GM12878 (cell line): ENCODE data around the gene SLC16A10. TPM values are rescaled to one million over a fixed set of nuclear protein-coding genes. Genes with fewer than 3 reads are reported as not detected.
A peak's percentile ranks its signal among the peaks of the same experiment; 100 is the strongest.

Experiments
- ATAC-seq: fragments of 200-7000 bp; cut with Tn5 transposase; 3 replicates; pipeline ENCODE4 v1.9.1; 2020; ENCODE audit warnings: mild to moderate bottlenecking, moderate library complexity
- BruUV-seq: library from RNA; stranded (reverse); fragments of 400-500 nt; replicated peaks from 2 replicates; lab custom pipeline; 2021; lab: Mats Ljungman, UMichigan
- CTCF ChIA-PET: fragments of 300-600 bp; sonication (Branson Sonifier 250); formaldehyde crosslinking; extraction: SDS; loops from one replicate; lab custom pipeline; 2021; ENCODE audit warnings: inconsistent platforms; lab: Yijun Ruan, JAX
- POLR2A ChIA-PET: fragments of 350-600 bp; formaldehyde crosslinking; extraction: SDS; loops from one replicate; lab custom pipeline; 2021; ENCODE audit warnings: inconsistent platforms; lab: Charles Lee
- RAD21 ChIA-PET: fragments of 300-600 bp; sonication (Branson Sonifier 250); formaldehyde crosslinking; loops from one replicate; lab custom pipeline; 2023; ENCODE audit warnings: antibody characterized with exemption; ENCODE audit not compliant: unreplicated experiment; lab: Charles Lee
- SMC1A ChIA-PET: fragments of 300-600 bp; sonication (Branson Sonifier 250); formaldehyde crosslinking; loops from one replicate; lab custom pipeline; 2023; ENCODE audit not compliant: unreplicated experiment, uncharacterized antibody; lab: Charles Lee
- DNase-seq: peaks from one replicate; pipeline ENCODE4 v3.0.0-alpha.2; 2011; ENCODE audit warnings: low read depth, low spot score
- FAIRE-seq: peaks from 3 replicates; lab custom pipeline; 2011; peaks lifted over from hg19 to GRCh38; lab: Jason Lieb, UNC
- H2AFZ ChIP-seq: 2 replicates; pipeline ENCODE4 v1.6.0; 2011; ENCODE audit warnings: low read depth, low read length, control low read depth; ENCODE audit not compliant: control insufficient read depth
- H3K27ac ChIP-seq: 2 replicates; pipeline ENCODE4 v1.5.1; 2011; ENCODE audit warnings: control low read depth; ENCODE audit not compliant: control insufficient read depth, insufficient read depth
- H3K27me3 ChIP-seq, 2 experiments: replicated peaks in 1 of 2; 2 replicates each; pipeline versions ENCODE4 v1.6.0 to v1.6.1; 2011; ENCODE audit warnings: low read length in 1 of 2; ENCODE audit not compliant: control insufficient read depth in 2 of 2, insufficient read depth in 2 of 2
- H3K36me3 ChIP-seq, 2 experiments: 2 replicates each; pipeline ENCODE4 v1.5.1; 2011; ENCODE audit warnings: low read length in 1 of 2; ENCODE audit not compliant: control insufficient read depth in 2 of 2, insufficient read depth in 2 of 2
- H3K4me1 ChIP-seq: 2 replicates; pipeline ENCODE4 v1.6.1; 2011; ENCODE audit warnings: mild to moderate bottlenecking, low read length, moderate library complexity, mixed read lengths; ENCODE audit not compliant: control insufficient read depth, insufficient read depth
- H3K4me2 ChIP-seq: 2 replicates; pipeline ENCODE4 v1.6.0; 2011; ENCODE audit warnings: control low read depth; ENCODE audit not compliant: control insufficient read depth, insufficient read depth
- H3K4me3 ChIP-seq: fragments of 200-600 bp; sonication (generic); 2 replicates; pipeline ENCODE4 v1.5.1; 2016
- H3K79me2 ChIP-seq: 2 replicates; pipeline ENCODE4 v1.6.0; 2011; ENCODE audit warnings: low read length; ENCODE audit not compliant: control insufficient read depth, insufficient read depth
- H3K9ac ChIP-seq: 2 replicates; pipeline ENCODE4 v1.8.0; 2011; ENCODE audit warnings: low read length, control low read depth, mixed read lengths; ENCODE audit not compliant: control insufficient read depth, insufficient read depth
- H3K9me3 ChIP-seq: replicated peaks from 3 replicates; pipeline ENCODE4 v1.5.1; 2011; ENCODE audit warnings: mild to moderate bottlenecking, low read length; ENCODE audit not compliant: control insufficient read depth, insufficient read depth
- H4K20me1 ChIP-seq: 2 replicates; pipeline ENCODE4 v1.6.0; 2011; ENCODE audit not compliant: control insufficient read depth, insufficient read depth
- ATF7 ChIP-seq: fragments of 450-650 bp; IDR thresholded peaks from 2 replicates; pipeline ENCODE4 v1.6.1; 2016; ENCODE audit warnings: low read depth, mild to moderate bottlenecking
- BCL11A ChIP-seq: IDR thresholded peaks from 2 replicates; pipeline ENCODE4 v1.6.1; 2011; ENCODE audit warnings: low read depth, low read length
- EGR1 ChIP-seq, 2 experiments: IDR thresholded peaks; 1 replicate in 1 of 2; 2 replicates in 1 of 2; pipeline ENCODE4 v1.6.1; 2011 to 2012; ENCODE audit warnings: low read depth in 2 of 2, low read length in 2 of 2, borderline replicate concordance in 1 of 2, mild to moderate bottlenecking in 1 of 2, moderate library complexity in 1 of 2
- KAT2A ChIP-seq: conservative IDR thresholded peaks from 2 replicates; pipeline ENCODE4 v1.6.1; 2011; ENCODE audit warnings: low read depth, low read length; ENCODE audit not compliant: control insufficient read depth
- MTA2 ChIP-seq: fragments of 450-650 bp; IDR thresholded peaks from 2 replicates; pipeline ENCODE4 v1.6.1; 2016; ENCODE audit warnings: low read depth, mild to moderate bottlenecking, moderate library complexity
- NBN ChIP-seq: fragments of 450-650 bp; IDR thresholded peaks from 2 replicates; pipeline ENCODE4 v1.6.1; 2016
- NRF1 ChIP-seq: conservative IDR thresholded peaks from 2 replicates; pipeline ENCODE4 v1.6.1; 2011; ENCODE audit warnings: mild to moderate bottlenecking, low read depth, low read length, improper control_type of control experiment
- RFX5 ChIP-seq: IDR thresholded peaks from 2 replicates; pipeline ENCODE4 v1.6.1; 2011; ENCODE audit warnings: low read depth, low read length, improper control_type of control experiment
- SP1 ChIP-seq: IDR thresholded peaks from one replicate; pipeline ENCODE4 v1.6.1; 2011; ENCODE audit warnings: low read depth, low read length
- TCF12 ChIP-seq: IDR thresholded peaks from 2 replicates; pipeline ENCODE4 v1.6.1; 2011; ENCODE audit warnings: low read depth, mild to moderate bottlenecking, low read length
- WGBS: methylation state at CpG from one replicate; pipeline ENCODE4 v1.1.6; 2016; ENCODE audit warnings: low lambda C conversion rate; ENCODE audit not compliant: insufficient replicate concordance, insufficient coverage; ENCODE audit errors: missing lambda C conversion rate; 5-methylcytosine and 5-hydroxymethylcytosine counted together
- in situ Hi-C: fragments of 300-500 bp; cut with MboI; formaldehyde crosslinking; loops from 9 replicates; pipeline ENCODE4 v1.14.3; 2018; ENCODE audit warnings: mixed read lengths
- intact Hi-C: fragments of 100-400 bp; cut with micrococcal nuclease; formaldehyde crosslinking; loops from one replicate; pipeline ENCODE4 v1.14.2; 2022; ENCODE audit not compliant: unreplicated experiment
- polyA plus RNA-seq, 11 experiments: library from polyadenylated mRNA; depleted of rRNA in 4 of 11; unstranded in 6 of 11; stranded (reverse) in 5 of 11; fragments of >200 nt; fragmentation: Nextera tagmentation in 4 of 11; fragmentation: Illumina TruSeq in 1 of 11; extraction: Ambion mirVana in 4 of 11; extraction: Trizol in 1 of 11; gene quantifications; 1 replicate in 1 of 11; 2 replicates in 10 of 11; pipeline versions ENCODE4 v1.2.1 to v1.2.3, GENCODE V29; 2011 to 2016; ENCODE audit warnings: inconsistent platforms in 2 of 11, missing spikeins in 2 of 11, low read depth in 1 of 11
- total RNA-seq, 4 experiments: library from RNA; depleted of rRNA in 3 of 4; stranded (reverse); fragments of >200 nt in 3 of 4; fragmentation: Illumina TruSeq in 1 of 4; extraction: Trizol in 1 of 4; gene quantifications; 2 replicates each; pipeline versions ENCODE4 v1.2.1 to v1.2.3, GENCODE V29; 2013 to 2021
- TF ChIP-seq, protein P1 (sequence below): IDR thresholded peaks from 2 replicates; pipeline ENCODE4 v1.6.1; 2012; ENCODE audit warnings: low read depth, low read length, improper control_type of control experiment
- TF ChIP-seq, protein P2 (sequence below): fragments of 450-650 bp; IDR thresholded peaks from 2 replicates; pipeline ENCODE4 v1.6.1; 2014; ENCODE audit warnings: mild to moderate bottlenecking
- TF ChIP-seq, protein P3 (sequence below): IDR thresholded peaks from 2 replicates; pipeline ENCODE4 v1.6.1; 2012; ENCODE audit warnings: improper control_type of control experiment, low read depth, low read length; ENCODE audit not compliant: insufficient replicate concordance
- TF ChIP-seq, protein P4 (sequence below): fragments of 150-350 bp; IDR thresholded peaks from 2 replicates; pipeline ENCODE4 v1.6.1; 2014; ENCODE audit warnings: mild to moderate bottlenecking, low read depth, low read length

The SLC16A10 gene
- total and polyA plus RNA-seq, 10 of the 15 experiments (the other 5 are each of a cell fraction or from before 2014, with no cell fraction given), result 2.3 to 19.0 (median 8.0) TPM

DNA sequence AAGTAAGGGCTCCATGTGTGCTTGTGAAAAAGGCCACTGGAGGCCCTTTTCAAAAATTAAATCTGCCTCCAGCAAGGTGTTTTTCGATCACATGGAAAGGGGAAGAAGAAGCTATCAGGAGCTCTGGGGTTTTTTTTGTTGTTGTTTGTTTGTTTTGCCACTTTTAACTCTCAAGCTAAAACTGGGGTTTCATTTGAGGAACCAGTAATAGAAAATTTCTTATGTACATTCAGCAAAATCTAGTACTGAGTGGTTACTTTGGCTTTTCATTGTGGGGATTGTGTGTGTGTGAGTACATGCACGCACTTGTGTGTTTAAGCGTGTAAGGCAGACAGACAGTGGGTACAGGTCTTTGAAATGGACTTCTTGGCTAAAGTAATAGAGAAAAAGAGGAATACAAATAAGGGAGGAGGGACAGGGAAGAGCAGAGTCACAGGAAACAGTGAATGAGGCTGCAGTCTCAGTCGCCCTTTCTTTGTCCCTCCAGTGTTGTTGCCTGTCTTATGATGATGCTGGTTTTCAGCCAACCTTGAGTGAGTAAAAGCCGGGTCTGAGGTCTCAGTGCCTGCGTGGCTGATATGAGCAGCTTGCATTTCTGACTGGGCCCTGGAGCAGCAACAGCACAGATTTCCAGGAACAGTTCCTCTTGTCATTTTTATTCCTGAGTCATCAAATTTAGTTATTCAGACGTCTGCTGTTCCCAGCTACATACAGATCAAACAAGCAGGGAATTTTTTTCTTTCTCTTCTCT is 26.2 kb downstream of the SLC16A10 start:
- no peak for FAIRE-seq
- H3K36me3 ChIP-seq, result no peaks in the 10 kb centered on the region
- WGBS, result 28% methylated on average over 7 of the region's 7 CpGs
- CTCF ChIA-PET, result interaction anchor here (0.6 kb wide), 1 partner anchor 911 kb away, joined by 3 read pairs; no protein-coding TSS in a partner anchor
- no peaks in the 10 kb centered on the region for H4K20me1 ChIP-seq
- peaks cover 0 to 2% of the 10 kb centered on the region in 2 experiments; a peak in 1 of 4 replicates for H3K27me3 ChIP-seq
- RAD21 ChIA-PET, result interaction anchor here (0.5 kb wide), 1 partner anchor 163 kb away, joined by 3 read pairs; no protein-coding TSS in a partner anchor
- peak overlapping the region; percentile 0 for H3K4me2 ChIP-seq
- H2AFZ ChIP-seq, result peak overlapping the region; percentile 39
- intact Hi-C loops (no loop called here), in situ Hi-C loops (no loop called here)
- no peak overlapping the region for H3K4me3 ChIP-seq
- 0 out of 2 replicates have a peak, but pooled peaks cover 5% of the 10 kb centered on the region for H3K4me1 ChIP-seq
- BruUV-seq, result no TSS peak
- H3K79me2 ChIP-seq, result no peaks in the 10 kb centered on the region; the same call in 1 of the 2 replicates
- H3K27ac ChIP-seq, result peak overlapping the region; percentile 16
- POLR2A ChIA-PET, result no interaction called here
- DNase-seq, result no peak
- SMC1A ChIA-PET, result interaction anchor here (1.1 kb wide), 1 partner anchor 30 kb away, joined by 3 read pairs; no protein-coding TSS in a partner anchor
- no peaks in the 10 kb centered on the region for H3K9me3 ChIP-seq
- peak overlapping the region; percentile 18; the same call in 1 of the 2 replicates for H3K9ac ChIP-seq
- ATAC-seq, result peak; percentile 71
- no peak for TF ChIP-seq RFX5
- no peak for TF ChIP-seq BCL11A
- TF ChIP-seq ATF7, result no peak
- TF ChIP-seq, protein P1, sequence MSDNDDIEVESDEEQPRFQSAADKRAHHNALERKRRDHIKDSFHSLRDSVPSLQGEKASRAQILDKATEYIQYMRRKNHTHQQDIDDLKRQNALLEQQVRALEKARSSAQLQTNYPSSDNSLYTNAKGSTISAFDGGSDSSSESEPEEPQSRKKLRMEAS, result no peak
- TF ChIP-seq EGR1 (IDR thresholded peaks at IDR 0.05; ENCODE audit: borderline replicate concordance in 1 of 2, low read depth in 2 of 2, low read length in 2 of 2), result no peak
- TF ChIP-seq SP1, result no peak
- TF ChIP-seq, protein P2, sequence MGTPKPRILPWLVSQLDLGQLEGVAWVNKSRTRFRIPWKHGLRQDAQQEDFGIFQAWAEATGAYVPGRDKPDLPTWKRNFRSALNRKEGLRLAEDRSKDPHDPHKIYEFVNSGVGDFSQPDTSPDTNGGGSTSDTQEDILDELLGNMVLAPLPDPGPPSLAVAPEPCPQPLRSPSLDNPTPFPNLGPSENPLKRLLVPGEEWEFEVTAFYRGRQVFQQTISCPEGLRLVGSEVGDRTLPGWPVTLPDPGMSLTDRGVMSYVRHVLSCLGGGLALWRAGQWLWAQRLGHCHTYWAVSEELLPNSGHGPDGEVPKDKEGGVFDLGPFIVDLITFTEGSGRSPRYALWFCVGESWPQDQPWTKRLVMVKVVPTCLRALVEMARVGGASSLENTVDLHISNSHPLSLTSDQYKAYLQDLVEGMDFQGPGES, result no peak
- TF ChIP-seq, protein P3, sequence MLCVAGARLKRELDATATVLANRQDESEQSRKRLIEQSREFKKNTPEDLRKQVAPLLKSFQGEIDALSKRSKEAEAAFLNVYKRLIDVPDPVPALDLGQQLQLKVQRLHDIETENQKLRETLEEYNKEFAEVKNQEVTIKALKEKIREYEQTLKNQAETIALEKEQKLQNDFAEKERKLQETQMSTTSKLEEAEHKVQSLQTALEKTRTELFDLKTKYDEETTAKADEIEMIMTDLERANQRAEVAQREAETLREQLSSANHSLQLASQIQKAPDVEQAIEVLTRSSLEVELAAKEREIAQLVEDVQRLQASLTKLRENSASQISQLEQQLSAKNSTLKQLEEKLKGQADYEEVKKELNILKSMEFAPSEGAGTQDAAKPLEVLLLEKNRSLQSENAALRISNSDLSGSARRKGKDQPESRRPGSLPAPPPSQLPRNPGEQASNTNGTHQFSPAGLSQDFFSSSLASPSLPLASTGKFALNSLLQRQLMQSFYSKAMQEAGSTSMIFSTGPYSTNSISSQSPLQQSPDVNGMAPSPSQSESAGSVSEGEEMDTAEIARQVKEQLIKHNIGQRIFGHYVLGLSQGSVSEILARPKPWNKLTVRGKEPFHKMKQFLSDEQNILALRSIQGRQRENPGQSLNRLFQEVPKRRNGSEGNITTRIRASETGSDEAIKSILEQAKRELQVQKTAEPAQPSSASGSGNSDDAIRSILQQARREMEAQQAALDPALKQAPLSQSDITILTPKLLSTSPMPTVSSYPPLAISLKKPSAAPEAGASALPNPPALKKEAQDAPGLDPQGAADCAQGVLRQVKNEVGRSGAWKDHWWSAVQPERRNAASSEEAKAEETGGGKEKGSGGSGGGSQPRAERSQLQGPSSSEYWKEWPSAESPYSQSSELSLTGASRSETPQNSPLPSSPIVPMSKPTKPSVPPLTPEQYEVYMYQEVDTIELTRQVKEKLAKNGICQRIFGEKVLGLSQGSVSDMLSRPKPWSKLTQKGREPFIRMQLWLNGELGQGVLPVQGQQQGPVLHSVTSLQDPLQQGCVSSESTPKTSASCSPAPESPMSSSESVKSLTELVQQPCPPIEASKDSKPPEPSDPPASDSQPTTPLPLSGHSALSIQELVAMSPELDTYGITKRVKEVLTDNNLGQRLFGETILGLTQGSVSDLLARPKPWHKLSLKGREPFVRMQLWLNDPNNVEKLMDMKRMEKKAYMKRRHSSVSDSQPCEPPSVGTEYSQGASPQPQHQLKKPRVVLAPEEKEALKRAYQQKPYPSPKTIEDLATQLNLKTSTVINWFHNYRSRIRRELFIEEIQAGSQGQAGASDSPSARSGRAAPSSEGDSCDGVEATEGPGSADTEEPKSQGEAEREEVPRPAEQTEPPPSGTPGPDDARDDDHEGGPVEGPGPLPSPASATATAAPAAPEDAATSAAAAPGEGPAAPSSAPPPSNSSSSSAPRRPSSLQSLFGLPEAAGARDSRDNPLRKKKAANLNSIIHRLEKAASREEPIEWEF, result no peak
- no peak for TF ChIP-seq NBN
- TF ChIP-seq TCF12, result no peak
- no peak for TF ChIP-seq MTA2
- TF ChIP-seq, protein P4, sequence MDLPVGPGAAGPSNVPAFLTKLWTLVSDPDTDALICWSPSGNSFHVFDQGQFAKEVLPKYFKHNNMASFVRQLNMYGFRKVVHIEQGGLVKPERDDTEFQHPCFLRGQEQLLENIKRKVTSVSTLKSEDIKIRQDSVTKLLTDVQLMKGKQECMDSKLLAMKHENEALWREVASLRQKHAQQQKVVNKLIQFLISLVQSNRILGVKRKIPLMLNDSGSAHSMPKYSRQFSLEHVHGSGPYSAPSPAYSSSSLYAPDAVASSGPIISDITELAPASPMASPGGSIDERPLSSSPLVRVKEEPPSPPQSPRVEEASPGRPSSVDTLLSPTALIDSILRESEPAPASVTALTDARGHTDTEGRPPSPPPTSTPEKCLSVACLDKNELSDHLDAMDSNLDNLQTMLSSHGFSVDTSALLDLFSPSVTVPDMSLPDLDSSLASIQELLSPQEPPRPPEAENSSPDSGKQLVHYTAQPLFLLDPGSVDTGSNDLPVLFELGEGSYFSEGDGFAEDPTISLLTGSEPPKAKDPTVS, result no peak
- no peak for TF ChIP-seq NRF1
- no peak for TF ChIP-seq KAT2A
